Endothelial cell of umbilical vein (primary cell): ENCODE measurements around the gene CD72. TPM values are rescaled to one million over a fixed set of nuclear protein-coding genes. Genes with fewer than 3 reads are reported as not detected.

ENCODE experiments used
- BruUV-seq: library from RNA; stranded (reverse); fragments of 400-500 nt; replicated peaks from 2 replicates; lab custom pipeline; 2021; lab: Mats Ljungman, UMichigan
- CTCF ChIA-PET: fragments of 300-600, 350-600 bp; sonication (Branson Sonifier 250); formaldehyde crosslinking; loops from one replicate; lab custom pipeline; 2021; ENCODE audit warnings: antibody characterized with exemption, inconsistent platforms; lab: Charles Lee
- POLR2A ChIA-PET: fragments of 300-600, 350-600 bp; sonication (Branson Sonifier 250); formaldehyde crosslinking; loops from one replicate; lab custom pipeline; 2021; ENCODE audit warnings: antibody characterized with exemption, inconsistent platforms; lab: Charles Lee
- DNase-seq: peaks from one replicate; pipeline ENCODE4 v3.0.0-alpha.2; 2011; ENCODE audit warnings: low read depth, low spot score
- FAIRE-seq: peaks from 2 replicates; lab custom pipeline; 2011; peaks lifted over from hg19 to GRCh38; lab: Jason Lieb, UNC
- H2AFZ ChIP-seq: 2 replicates; pipeline ENCODE4 v1.6.0; 2012; ENCODE audit warnings: low read depth, low read length, control low read depth, inconsistent platforms
- H3K27ac ChIP-seq: 2 replicates; pipeline ENCODE4 v1.5.1; 2011; ENCODE audit warnings: low read depth, mild to moderate bottlenecking, control low read depth, low read length, moderate library complexity; ENCODE audit not compliant: insufficient read depth
- H3K27me3 ChIP-seq, 2 experiments: 2 replicates each; pipeline versions ENCODE4 v1.6.0 to v1.6.1; 2011; ENCODE audit warnings: low read length in 2 of 2, mixed read lengths in 1 of 2; ENCODE audit not compliant: control insufficient read depth in 2 of 2, insufficient read depth in 2 of 2
- H3K36me3 ChIP-seq, 2 experiments: 2 replicates in 1 of 2; 3 replicates in 1 of 2; pipeline ENCODE4 v1.5.1; 2011; ENCODE audit warnings: low read length in 2 of 2, mild to moderate bottlenecking in 1 of 2, moderate library complexity in 1 of 2; ENCODE audit not compliant: control insufficient read depth in 2 of 2, insufficient read depth in 2 of 2; ENCODE audit errors: extremely low read depth in 1 of 2
- H3K4me1 ChIP-seq: 3 replicates; pipeline ENCODE4 v1.5.1; 2011; ENCODE audit warnings: mild to moderate bottlenecking, low read length; ENCODE audit not compliant: control insufficient read depth, insufficient read depth; ENCODE audit errors: extremely low read depth
- H3K4me2 ChIP-seq: 2 replicates; pipeline ENCODE4 v1.6.1; 2011; ENCODE audit warnings: low read length, control low read depth, mixed read lengths; ENCODE audit not compliant: insufficient read depth
- H3K4me3 ChIP-seq, 3 experiments: fragments of 200-600 bp in 1 of 3; sonication (generic), shearing (Covaris generic) in 1 of 3; replicated peaks in 1 of 3; 2 replicates each; pipeline ENCODE4 v1.5.1; 2011 to 2016; ENCODE audit warnings: control low read depth in 3 of 3, low read length in 3 of 3, mild to moderate bottlenecking in 2 of 3, inconsistent platforms in 1 of 3, low read depth in 1 of 3, moderate library complexity in 1 of 3; ENCODE audit not compliant: insufficient read depth in 1 of 3
- H3K79me2 ChIP-seq: 2 replicates; pipeline ENCODE4 v1.6.0; 2012; ENCODE audit warnings: low read length, inconsistent platforms; ENCODE audit not compliant: control insufficient read depth, insufficient read depth
- H3K9ac ChIP-seq: replicated peaks from 2 replicates; pipeline ENCODE3; 2011; ENCODE audit warnings: low read length, control low read depth; ENCODE audit not compliant: insufficient read depth; ENCODE audit errors: extremely low read depth
- H3K9me1 ChIP-seq: replicated peaks from 3 replicates; pipeline ENCODE4 v1.6.0; 2011; ENCODE audit warnings: mild to moderate bottlenecking, low read length; ENCODE audit not compliant: control insufficient read depth, insufficient read depth; ENCODE audit errors: extremely low read depth
- H3K9me3 ChIP-seq: replicated peaks from 2 replicates; pipeline ENCODE4 v1.5.1; 2012; ENCODE audit warnings: low read length, inconsistent platforms; ENCODE audit not compliant: control insufficient read depth, insufficient read depth
- H4K20me1 ChIP-seq: replicated peaks from 2 replicates; pipeline ENCODE3; 2011; ENCODE audit warnings: mild to moderate bottlenecking, low read length; ENCODE audit not compliant: control insufficient read depth, insufficient read depth; ENCODE audit errors: extremely low read depth
- FOS ChIP-seq: IDR thresholded peaks from 2 replicates; pipeline ENCODE4 v1.6.1; 2011; ENCODE audit warnings: mild to moderate bottlenecking, low read length, moderate library complexity, borderline replicate concordance; ENCODE audit not compliant: insufficient read depth
- GATA2 ChIP-seq: IDR thresholded peaks from 2 replicates; pipeline ENCODE4 v1.7.0; 2011; ENCODE audit warnings: low read depth, mild to moderate bottlenecking, moderate library complexity, mixed read lengths, low read length; ENCODE audit not compliant: insufficient read length, insufficient read depth
- MYC ChIP-seq: IDR thresholded peaks from one replicate; pipeline ENCODE4 v1.6.1; 2011; ENCODE audit warnings: mild to moderate bottlenecking, low read depth, low read length
- dilution Hi-C: fragments of 300-500 bp; cut with MboI; formaldehyde crosslinking; loops from one replicate; pipeline ENCODE4 v1.15.0; 2019; ENCODE audit warnings: low sequenced_read_pairs; ENCODE audit not compliant: extremely low pct_ligation_motif_present
- intact Hi-C: fragments of 100-400 bp; cut with micrococcal nuclease; formaldehyde crosslinking; loops from one replicate; pipeline ENCODE4 v1.10.0; 2022
- polyA plus RNA-seq, 4 experiments: library from polyadenylated mRNA; depleted of rRNA in 3 of 4; stranded (reverse) in 3 of 4; unstranded in 1 of 4; fragments of >200 nt; gene quantifications; 2 replicates each; pipeline versions ENCODE4 v1.2.1 to v1.2.3, GENCODE V29; 2011 to 2012; ENCODE audit warnings: missing spikeins in 1 of 4
- total RNA-seq: library from RNA; stranded (reverse); gene quantifications from 2 replicates; pipeline ENCODE4 v1.2.3, GENCODE V29; 2021
- TF ChIP-seq, protein P1 (sequence below), 2 donors: IDR thresholded peaks; 1 replicate in 1 of 2; 2 replicates in 1 of 2; pipeline ENCODE4 v1.5.1; 2011; ENCODE audit warnings: low read length in 2 of 2, mild to moderate bottlenecking in 2 of 2, moderate library complexity in 2 of 2, control low read depth in 1 of 2, inconsistent platforms in 1 of 2, low read depth in 1 of 2; ENCODE audit not compliant: insufficient read depth in 1 of 2; ENCODE audit errors: extremely low read depth in 1 of 2

Gene CD72
- total and polyA plus RNA-seq, 2 donors (not counting 3 experiments of a cell fraction or from before 2014, with no cell fraction given) = 0.39 TPM; not detected in 1

- H3K4me3 ChIP-seq = no peak overlapping the region
- intact Hi-C loops (no loop called here), dilution Hi-C loops (no loop called here)
- TF ChIP-seq, protein P1, sequence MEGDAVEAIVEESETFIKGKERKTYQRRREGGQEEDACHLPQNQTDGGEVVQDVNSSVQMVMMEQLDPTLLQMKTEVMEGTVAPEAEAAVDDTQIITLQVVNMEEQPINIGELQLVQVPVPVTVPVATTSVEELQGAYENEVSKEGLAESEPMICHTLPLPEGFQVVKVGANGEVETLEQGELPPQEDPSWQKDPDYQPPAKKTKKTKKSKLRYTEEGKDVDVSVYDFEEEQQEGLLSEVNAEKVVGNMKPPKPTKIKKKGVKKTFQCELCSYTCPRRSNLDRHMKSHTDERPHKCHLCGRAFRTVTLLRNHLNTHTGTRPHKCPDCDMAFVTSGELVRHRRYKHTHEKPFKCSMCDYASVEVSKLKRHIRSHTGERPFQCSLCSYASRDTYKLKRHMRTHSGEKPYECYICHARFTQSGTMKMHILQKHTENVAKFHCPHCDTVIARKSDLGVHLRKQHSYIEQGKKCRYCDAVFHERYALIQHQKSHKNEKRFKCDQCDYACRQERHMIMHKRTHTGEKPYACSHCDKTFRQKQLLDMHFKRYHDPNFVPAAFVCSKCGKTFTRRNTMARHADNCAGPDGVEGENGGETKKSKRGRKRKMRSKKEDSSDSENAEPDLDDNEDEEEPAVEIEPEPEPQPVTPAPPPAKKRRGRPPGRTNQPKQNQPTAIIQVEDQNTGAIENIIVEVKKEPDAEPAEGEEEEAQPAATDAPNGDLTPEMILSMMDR (IDR thresholded peaks at IDR 0.05; ENCODE audit: extremely low read depth in 1 of 2, insufficient read depth in 1 of 2, low read depth in 1 of 2, low read length in 2 of 2) = no peak
- no peak for TF ChIP-seq FOS
- no peak for TF ChIP-seq MYC
- H3K9me1 ChIP-seq = no peaks in the 10 kb centered on the region
- no peaks in the 10 kb centered on the region for H3K9me3 ChIP-seq
- peaks cover 6 to 8% of the 10 kb centered on the region in 2 experiments for H3K27me3 ChIP-seq
- no peak overlapping the region for H3K4me2 ChIP-seq
- no peak overlapping the region for H3K27ac ChIP-seq
- H3K79me2 ChIP-seq = no peaks in the 10 kb centered on the region
- H3K9ac ChIP-seq = no peak overlapping the region
- CTCF ChIA-PET = interaction anchor here (1.5 kb wide), 1 partner anchor 22 kb away, joined by 4 read pairs; the partner anchor contains the start of genes CCDC107 and RMRP
- no TSS peak for BruUV-seq
- no peak for DNase-seq
- no peak overlapping the region for H2AFZ ChIP-seq
- H3K4me1 ChIP-seq = no peaks in the 10 kb centered on the region
- POLR2A ChIA-PET = no interaction called here
- no peak for FAIRE-seq
- H3K36me3 ChIP-seq = no peaks in the 10 kb centered on the region
- no peaks in the 10 kb centered on the region for H4K20me1 ChIP-seq
Measured at GRCh38 chr9:35636135-35636876, 18.1 kb upstream of the CD72 start.

DNA sequence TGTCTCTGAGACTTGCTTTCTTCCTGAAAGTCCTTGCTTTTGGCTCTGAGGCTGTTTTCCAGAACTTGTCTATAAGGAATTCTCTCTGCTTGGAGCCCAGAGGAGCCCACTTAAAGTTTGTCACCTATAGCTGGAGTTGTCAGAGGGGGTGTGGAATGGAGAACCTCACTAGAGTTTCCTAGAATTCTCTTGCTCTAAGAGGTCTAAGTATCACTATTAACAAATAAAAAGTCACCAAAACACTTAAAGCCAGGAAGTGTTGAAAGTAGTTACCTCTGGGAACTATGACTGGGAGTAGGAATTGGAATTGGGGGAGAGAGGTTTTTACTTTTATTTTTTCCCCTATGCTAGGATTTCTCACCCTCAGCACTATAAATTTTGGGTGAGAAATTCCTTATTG, 17.5 kb upstream of the CD72 start:
- peak; percentile 12 for FAIRE-seq

More for the DNA sequence above, 17.5 kb upstream of the CD72 start:
- Histone ChIP-seq H3K36me3 (no peaks in the 10 kb centered on the region), H3K27me3 (peaks cover 6 to 8% of the 10 kb centered on the region in 2 experiments), H3K9me1 (no peaks in the 10 kb centered on the region), H3K27ac (no peak overlapping the region), H3K9me3 (no peaks in the 10 kb centered on the region), H3K4me3 (no peak overlapping the region), H3K4me1 (no peaks in the 10 kb centered on the region), H3K79me2 (no peaks in the 10 kb centered on the region), H3K4me2 (no peak overlapping the region), H3K9ac (no peak overlapping the region), H2AFZ (no peak overlapping the region), H4K20me1 (no peaks in the 10 kb centered on the region)
- dilution Hi-C loops = no loop called here
- no TSS peak for BruUV-seq
- no peak for DNase-seq
- ChIA-PET POLR2A (no interaction called here), CTCF (interaction anchor here (1.5 kb wide), 1 partner anchor 22 kb away, joined by 4 read pairs; the partner anchor contains the start of genes CCDC107 and RMRP)
- TF ChIP-seq, protein P1 (IDR thresholded peaks at IDR 0.05; ENCODE audit: extremely low read depth in 1 of 2, insufficient read depth in 1 of 2, low read depth in 1 of 2, low read length in 2 of 2) = no peak
- TF ChIP-seq GATA2 = no peak
- intact Hi-C loops = no loop called here
